Measurements from ENCODE around the gene CLCN4.

CLCN4 gene

DNA sequence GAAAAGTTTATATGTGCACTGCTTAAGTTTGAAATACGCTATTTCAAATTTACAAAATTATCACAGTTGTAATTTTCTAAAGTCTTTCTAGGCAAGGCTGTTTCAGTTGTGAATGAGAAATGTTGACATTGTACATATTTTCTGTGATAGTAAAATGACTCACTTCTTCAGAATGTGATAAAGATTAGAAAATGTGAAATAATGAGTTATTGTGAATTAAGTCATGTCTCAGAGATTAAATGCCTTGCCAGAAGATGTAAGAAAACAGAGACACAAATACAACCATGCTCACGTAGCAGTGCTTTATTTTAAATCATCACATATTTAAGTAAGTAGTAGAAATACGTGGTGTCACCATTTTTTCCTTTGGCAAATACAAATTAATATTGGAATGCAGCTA is 768 bp downstream of the CLCN4 start (continued):
- TF ChIP-seq ZNF792 (tag by site-specific recombination; IDR thresholded peaks at IDR 0.05) (no peak), ZNF670 (tag by site-specific recombination; IDR thresholded peaks at IDR 0.05; ENCODE audit: low read depth) (no peak), ZNF549 (tag by site-specific recombination; IDR thresholded peaks at IDR 0.05) (no peak)

GRCh38 chrX:10158279-10159144 is 1.7 kb downstream of the CLCN4 start:
- TF ChIP-seq ZNF514 (tag by site-specific recombination; IDR thresholded peaks at IDR 0.05): no peak
- CTCF ChIA-PET: interaction anchor here (1.0 kb wide), 1 partner anchor 39 kb away, joined by 7 read pairs; no protein-coding TSS in a partner anchor
- H3K4me3 ChIP-seq (ENCODE audit: low read depth, low read length): no peak overlapping the region; the same call in 1 of the 2 replicates
- H3K4me1 ChIP-seq (ENCODE audit: control insufficient read depth, insufficient read depth, low read length): no peaks in the 10 kb centered on the region
- H3K9me3 ChIP-seq (ENCODE audit: control insufficient read depth, insufficient read depth, low read depth, low read length): no peaks in the 10 kb centered on the region
- POLR2A ChIA-PET: no interaction called here
- H3K27ac ChIP-seq (ENCODE audit: extremely low read depth, low read depth, low read length): no peak overlapping the region
- H3K36me3 ChIP-seq (ENCODE audit: control insufficient read depth in 2 of 2, insufficient read depth in 1 of 2, low read length in 2 of 2): peaks cover 0 to 15% of the 10 kb centered on the region in 2 experiments; a peak in 1 of 3 replicates

DNA sequence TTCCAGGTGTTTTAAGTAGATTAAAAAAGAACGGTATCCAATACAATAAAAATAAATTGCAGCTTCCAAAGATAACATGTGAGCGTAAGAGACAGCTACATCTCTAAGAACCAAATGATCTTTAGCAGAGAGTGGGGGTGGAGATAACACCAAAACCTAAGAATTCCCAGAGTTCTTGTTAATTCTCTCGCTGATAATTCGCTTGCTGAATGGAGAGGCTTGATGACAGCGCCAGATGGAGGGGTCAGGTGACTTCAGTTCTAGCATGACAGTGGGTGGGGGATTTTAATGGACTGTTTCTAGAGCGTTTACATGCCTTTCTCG is 2.3 kb downstream of the CLCN4 start:
- no peak overlapping the region for H3K4me3 ChIP-seq (ENCODE audit: low read depth, low read length)
- TF ChIP-seq ZNF350 (tag by site-specific recombination; IDR thresholded peaks at IDR 0.05) (no peak), ZNF169 (tag by site-specific recombination; IDR thresholded peaks at IDR 0.05) (no peak), SALL2 (tag by site-specific recombination; IDR thresholded peaks at IDR 0.05; ENCODE audit: borderline replicate concordance) (no peak), ZNF660 (tag by site-specific recombination; IDR thresholded peaks at IDR 0.05) (no peak), ZNF529 (tag by site-specific recombination; IDR thresholded peaks at IDR 0.05; ENCODE audit: insufficient replicate concordance) (no peak), RBAK (tag by site-specific recombination; IDR thresholded peaks at IDR 0.05) (no peak), ZSCAN18 (tag by site-specific recombination; IDR thresholded peaks at IDR 0.05) (no peak), SP2 (tag by site-specific recombination; IDR thresholded peaks at IDR 0.05) (no peak), ZNF621 (tag by site-specific recombination; IDR thresholded peaks at IDR 0.05) (no peak), REPIN1 (tag by site-specific recombination; IDR thresholded peaks at IDR 0.05; ENCODE audit: low read depth) (no peak), FEZF1 (tag by site-specific recombination; IDR thresholded peaks at IDR 0.05) (no peak), YY1 (tag by site-specific recombination; IDR thresholded peaks at IDR 0.05) (no peak), ZNF76 (tag by site-specific recombination; IDR thresholded peaks at IDR 0.05; ENCODE audit: borderline replicate concordance, low read depth) (no peak)
- TF ChIP-seq, protein P1, sequence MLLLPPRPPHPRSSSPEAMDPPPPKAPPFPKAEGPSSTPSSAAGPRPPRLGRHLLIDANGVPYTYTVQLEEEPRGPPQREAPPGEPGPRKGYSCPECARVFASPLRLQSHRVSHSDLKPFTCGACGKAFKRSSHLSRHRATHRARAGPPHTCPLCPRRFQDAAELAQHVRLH (tag by site-specific recombination; IDR thresholded peaks at IDR 0.05): no peak
- TF ChIP-seq, protein P2, sequence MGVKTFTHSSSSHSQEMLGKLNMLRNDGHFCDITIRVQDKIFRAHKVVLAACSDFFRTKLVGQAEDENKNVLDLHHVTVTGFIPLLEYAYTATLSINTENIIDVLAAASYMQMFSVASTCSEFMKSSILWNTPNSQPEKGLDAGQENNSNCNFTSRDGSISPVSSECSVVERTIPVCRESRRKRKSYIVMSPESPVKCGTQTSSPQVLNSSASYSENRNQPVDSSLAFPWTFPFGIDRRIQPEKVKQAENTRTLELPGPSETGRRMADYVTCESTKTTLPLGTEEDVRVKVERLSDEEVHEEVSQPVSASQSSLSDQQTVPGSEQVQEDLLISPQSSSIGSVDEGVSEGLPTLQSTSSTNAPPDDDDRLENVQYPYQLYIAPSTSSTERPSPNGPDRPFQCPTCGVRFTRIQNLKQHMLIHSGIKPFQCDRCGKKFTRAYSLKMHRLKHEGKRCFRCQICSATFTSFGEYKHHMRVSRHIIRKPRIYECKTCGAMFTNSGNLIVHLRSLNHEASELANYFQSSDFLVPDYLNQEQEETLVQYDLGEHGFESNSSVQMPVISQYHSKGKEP (tag by site-specific recombination; IDR thresholded peaks at IDR 0.05): no peak
- TF ChIP-seq, protein P3, sequence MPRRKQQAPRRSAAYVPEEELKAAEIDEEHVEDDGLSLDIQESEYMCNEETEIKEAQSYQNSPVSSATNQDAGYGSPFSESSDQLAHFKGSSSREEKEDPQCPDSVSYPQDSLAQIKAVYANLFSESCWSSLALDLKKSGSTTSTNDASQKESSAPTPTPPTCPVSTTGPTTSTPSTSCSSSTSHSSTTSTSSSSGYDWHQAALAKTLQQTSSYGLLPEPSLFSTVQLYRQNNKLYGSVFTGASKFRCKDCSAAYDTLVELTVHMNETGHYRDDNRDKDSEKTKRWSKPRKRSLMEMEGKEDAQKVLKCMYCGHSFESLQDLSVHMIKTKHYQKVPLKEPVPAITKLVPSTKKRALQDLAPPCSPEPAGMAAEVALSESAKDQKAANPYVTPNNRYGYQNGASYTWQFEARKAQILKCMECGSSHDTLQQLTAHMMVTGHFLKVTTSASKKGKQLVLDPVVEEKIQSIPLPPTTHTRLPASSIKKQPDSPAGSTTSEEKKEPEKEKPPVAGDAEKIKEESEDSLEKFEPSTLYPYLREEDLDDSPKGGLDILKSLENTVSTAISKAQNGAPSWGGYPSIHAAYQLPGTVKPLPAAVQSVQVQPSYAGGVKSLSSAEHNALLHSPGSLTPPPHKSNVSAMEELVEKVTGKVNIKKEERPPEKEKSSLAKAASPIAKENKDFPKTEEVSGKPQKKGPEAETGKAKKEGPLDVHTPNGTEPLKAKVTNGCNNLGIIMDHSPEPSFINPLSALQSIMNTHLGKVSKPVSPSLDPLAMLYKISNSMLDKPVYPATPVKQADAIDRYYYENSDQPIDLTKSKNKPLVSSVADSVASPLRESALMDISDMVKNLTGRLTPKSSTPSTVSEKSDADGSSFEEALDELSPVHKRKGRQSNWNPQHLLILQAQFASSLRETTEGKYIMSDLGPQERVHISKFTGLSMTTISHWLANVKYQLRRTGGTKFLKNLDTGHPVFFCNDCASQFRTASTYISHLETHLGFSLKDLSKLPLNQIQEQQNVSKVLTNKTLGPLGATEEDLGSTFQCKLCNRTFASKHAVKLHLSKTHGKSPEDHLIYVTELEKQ (tag by site-specific recombination; IDR thresholded peaks at IDR 0.05; ENCODE audit: borderline replicate concordance): no peak
- TF ChIP-seq, protein P4, sequence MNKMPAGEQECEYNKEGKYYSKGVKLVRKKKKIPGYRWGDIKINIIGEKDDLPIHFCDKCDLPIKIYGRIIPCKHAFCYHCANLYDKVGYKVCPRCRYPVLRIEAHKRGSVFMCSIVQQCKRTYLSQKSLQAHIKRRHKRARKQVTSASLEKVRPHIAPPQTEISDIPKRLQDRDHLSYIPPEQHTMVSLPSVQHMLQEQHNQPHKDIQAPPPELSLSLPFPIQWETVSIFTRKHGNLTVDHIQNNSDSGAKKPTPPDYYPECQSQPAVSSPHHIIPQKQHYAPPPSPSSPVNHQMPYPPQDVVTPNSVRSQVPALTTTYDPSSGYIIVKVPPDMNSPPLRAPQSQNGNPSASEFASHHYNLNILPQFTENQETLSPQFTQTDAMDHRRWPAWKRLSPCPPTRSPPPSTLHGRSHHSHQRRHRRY (tag by site-specific recombination; IDR thresholded peaks at IDR 0.05): no peak
- CTCF ChIA-PET: interaction anchor here (1.0 kb wide), 1 partner anchor 39 kb away, joined by 7 read pairs; no protein-coding TSS in a partner anchor

More for the DNA sequence above, 2.3 kb downstream of the CLCN4 start:
- POLR2A ChIA-PET: no interaction called here
- Histone ChIP-seq H3K4me1 (ENCODE audit: control insufficient read depth, insufficient read depth, low read length) (no peaks in the 10 kb centered on the region), H3K9me3 (ENCODE audit: control insufficient read depth, insufficient read depth, low read depth, low read length) (no peaks in the 10 kb centered on the region), H3K36me3 (ENCODE audit: control insufficient read depth in 2 of 2, insufficient read depth in 1 of 2, low read length in 2 of 2) (peaks cover 0 to 18% of the 10 kb centered on the region in 2 experiments; a peak in 1 of 3 replicates), H3K27ac (ENCODE audit: extremely low read depth, low read depth, low read length) (no peak overlapping the region)

Measured in HEK293 (cell line).